ENCODE data around the gene OTULINL. TPM values are rescaled to one million over a fixed set of nuclear protein-coding genes. Genes with fewer than 3 reads are reported as not detected.

The OTULINL gene
- total RNA-seq, 1 donor, result 1.6 TPM

DNA sequence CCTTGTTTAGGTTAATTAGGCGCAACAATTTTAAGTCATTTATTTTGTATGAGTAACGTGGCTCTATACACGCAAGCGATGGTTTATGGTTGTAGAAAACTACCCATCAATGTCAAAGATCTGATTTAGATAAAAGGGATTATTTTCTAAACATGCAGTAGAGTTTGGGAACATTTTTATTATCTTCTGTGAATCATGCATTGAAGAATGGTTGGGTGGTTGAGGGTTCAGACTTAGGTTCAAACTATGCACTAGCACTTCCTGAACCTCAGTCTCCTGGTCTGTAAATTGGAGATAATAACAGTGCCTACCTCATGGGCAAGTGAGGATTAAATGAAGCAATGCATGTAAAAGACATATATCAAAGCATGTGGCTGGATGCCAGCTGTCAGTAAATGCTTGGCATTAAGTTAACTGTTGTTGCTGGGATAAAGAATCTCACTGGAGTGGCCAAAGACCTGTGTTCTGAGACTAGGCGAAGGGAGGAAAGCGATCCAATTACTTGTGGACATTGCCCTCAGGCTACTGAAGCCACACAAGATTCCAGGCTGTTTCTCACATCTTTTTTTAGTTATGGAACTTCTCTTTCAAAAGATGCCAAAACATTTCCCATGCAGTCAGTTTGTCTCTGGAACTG is 1.1 kb upstream of the OTULINL start:
- no peak overlapping the region for H3K4me3 ChIP-seq (ENCODE audit: low read depth, low read length)
- TF ChIP-seq, protein P1, sequence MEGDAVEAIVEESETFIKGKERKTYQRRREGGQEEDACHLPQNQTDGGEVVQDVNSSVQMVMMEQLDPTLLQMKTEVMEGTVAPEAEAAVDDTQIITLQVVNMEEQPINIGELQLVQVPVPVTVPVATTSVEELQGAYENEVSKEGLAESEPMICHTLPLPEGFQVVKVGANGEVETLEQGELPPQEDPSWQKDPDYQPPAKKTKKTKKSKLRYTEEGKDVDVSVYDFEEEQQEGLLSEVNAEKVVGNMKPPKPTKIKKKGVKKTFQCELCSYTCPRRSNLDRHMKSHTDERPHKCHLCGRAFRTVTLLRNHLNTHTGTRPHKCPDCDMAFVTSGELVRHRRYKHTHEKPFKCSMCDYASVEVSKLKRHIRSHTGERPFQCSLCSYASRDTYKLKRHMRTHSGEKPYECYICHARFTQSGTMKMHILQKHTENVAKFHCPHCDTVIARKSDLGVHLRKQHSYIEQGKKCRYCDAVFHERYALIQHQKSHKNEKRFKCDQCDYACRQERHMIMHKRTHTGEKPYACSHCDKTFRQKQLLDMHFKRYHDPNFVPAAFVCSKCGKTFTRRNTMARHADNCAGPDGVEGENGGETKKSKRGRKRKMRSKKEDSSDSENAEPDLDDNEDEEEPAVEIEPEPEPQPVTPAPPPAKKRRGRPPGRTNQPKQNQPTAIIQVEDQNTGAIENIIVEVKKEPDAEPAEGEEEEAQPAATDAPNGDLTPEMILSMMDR (IDR thresholded peaks at IDR 0.05; ENCODE audit: insufficient read depth, low read length), result no peak
- peak; percentile 17 for DNase-seq (ENCODE audit: low read depth)

DNA sequence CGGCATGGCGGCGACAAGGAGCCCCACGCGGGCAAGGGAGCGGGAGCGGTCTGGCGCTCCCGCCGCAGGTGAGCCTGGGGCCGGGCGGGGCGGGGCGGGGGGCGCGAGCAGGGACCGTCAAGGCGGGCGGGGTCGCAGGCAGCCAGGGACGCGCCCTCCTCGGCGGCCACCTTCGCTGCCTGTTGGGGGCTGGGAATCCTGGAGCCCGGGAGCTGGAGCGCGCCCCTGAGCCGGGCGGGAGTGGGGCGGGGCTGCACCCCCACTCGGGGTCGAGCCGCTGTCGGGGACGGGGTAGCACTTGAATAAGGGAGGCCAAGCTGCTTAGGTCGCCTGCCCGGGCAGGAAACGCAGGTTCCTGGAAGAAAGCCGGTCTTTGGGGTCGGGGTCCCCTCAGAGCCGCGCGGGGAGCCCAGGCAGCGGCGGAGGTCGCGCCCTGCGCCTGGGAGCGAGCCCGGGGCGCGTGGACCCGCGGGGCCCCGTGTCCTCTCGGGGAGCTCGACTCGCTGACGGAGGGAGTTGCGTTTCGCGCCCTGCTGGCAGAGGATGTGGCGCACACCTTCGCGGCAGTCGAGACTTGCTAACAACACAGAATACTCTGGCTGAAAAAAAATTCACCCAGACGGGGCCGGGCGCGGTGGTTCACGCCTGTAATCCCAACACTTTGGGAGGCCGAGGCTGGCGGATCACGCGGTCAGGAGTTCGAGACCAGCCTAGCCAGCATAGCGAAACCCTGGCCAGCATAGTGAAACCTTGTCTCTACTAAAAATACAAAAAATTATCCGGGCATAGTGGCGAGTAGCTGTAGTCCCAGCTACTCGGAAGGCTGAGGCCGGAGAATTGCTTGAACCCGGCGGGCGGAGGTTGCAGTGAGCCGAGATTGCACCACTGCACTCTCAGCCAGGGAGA is 552 bp downstream of the OTULINL start:
- H3K4me3 ChIP-seq (ENCODE audit: low read depth, low read length), result peak overlapping the region; percentile 66
- DNase-seq (ENCODE audit: low read depth), result peak; percentile 9
- TF ChIP-seq, protein P1 (IDR thresholded peaks at IDR 0.05; ENCODE audit: insufficient read depth, low read length), result peak; percentile 27

DNA sequence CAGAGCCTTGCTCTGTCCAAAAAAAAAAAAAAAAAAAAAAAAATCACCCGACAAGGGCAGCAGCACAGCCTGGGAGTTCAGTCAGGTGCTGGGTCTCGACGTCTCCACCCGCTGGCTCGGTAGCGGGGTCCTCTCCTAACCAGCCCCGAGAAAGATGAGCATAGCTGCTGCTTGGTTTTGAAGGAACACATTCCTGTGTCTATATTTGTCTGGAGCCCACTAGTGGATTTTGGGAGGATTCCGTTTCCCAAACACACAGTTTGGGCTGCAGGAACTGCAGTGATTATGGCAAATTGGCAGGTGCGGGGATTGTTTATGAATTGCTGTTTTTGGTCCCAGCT is 1.2 kb downstream of the OTULINL start:
- TF ChIP-seq, protein P1 (IDR thresholded peaks at IDR 0.05; ENCODE audit: insufficient read depth, low read length), result peak; percentile 33
- DNase-seq (ENCODE audit: low read depth), result peak; percentile 8
- H3K4me3 ChIP-seq (ENCODE audit: low read depth, low read length), result no peak overlapping the region

DNA sequence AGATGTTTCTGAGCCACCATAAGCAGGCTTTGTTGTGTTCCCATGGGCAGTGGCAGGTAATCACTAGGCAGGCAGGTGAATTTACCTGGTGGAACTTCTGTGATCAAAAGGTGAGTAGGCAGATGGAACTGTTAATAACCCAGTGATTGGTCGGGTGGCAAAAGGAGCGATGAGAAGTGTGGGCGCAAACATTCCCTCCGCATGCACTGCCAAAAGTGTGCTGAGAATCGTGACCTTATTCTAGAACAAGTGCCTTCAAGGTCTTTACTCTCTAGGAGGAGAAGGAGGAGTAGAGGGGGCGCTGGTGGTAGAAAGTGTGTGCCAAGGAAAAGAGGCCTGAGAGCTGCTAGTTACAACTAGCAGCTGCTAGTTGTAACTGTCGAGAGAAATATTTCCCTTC is 3.3 kb downstream of the OTULINL start:
- H3K4me3 ChIP-seq (ENCODE audit: low read depth, low read length), result no peak overlapping the region
- DNase-seq (ENCODE audit: low read depth), result no peak
- TF ChIP-seq, protein P1 (IDR thresholded peaks at IDR 0.05; ENCODE audit: insufficient read depth, low read length), result no peak

DNA sequence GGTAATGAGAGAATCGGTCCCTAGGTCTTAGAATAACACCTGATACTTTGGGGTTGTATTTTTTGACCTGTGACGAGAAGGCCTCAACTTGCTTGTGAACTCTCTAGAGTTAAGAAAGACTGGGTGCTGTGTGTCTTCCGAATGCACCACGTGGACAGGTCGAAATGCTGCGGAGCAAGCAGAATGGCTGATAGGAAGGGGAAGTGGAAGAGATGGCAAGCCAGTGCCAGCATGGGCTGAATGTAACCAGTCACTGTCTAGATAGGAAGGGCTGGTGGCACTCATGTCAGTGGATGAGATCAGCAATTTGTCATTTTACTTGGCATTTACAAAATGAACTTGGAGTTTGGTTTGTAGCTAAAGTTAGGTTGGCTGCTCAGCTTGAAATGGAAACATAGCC is 5.6 kb downstream of the OTULINL start:
- H3K4me3 ChIP-seq (ENCODE audit: low read depth, low read length), result no peak overlapping the region
- DNase-seq (ENCODE audit: low read depth), result no peak
- TF ChIP-seq, protein P1 (IDR thresholded peaks at IDR 0.05; ENCODE audit: insufficient read depth, low read length), result no peak

DNA sequence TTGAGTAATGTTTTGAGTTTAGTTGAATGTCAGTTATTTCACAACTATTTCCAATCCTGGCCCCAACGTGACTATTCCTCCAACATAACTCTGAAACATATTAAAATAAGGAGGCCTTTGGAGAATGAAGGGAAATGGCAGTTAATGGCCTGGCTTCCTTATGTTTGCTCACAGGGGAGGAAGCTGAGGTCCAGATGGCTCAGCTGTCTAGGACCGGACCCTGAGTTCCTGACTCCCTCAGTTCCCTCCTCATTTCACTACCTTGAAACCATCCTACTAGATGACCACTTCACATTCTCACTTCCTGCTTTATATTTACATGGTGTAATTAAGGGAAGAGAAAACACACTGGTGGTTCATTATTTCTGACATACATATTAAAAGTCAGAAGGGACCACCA is 6.6 kb downstream of the OTULINL start:
- TF ChIP-seq, protein P1 (IDR thresholded peaks at IDR 0.05; ENCODE audit: insufficient read depth, low read length), result no peak
- no peak for DNase-seq (ENCODE audit: low read depth)
- H3K4me3 ChIP-seq (ENCODE audit: low read depth, low read length), result no peak overlapping the region

Data from fibroblast of the aortic adventitia (primary cell).